Peyer's patch (tissue), 4 donors: ENCODE results near the gene RAB20. TPM values are rescaled to one million over a fixed set of nuclear protein-coding genes. Genes with fewer than 3 reads are reported as not detected.
A peak's percentile ranks its signal among the peaks of the same experiment; 100 is the strongest.

Experiments used
- DNase-seq, 3 donors: peaks; one replicate each; pipeline ENCODE4 v3.0.0-alpha.2; 2017 to 2019
- H3K27ac ChIP-seq, 4 donors: fragments of 200-600 bp; sonication (generic); one replicate each; pipeline ENCODE4 v1.5.1; 2016 to 2019
- H3K27me3 ChIP-seq, 2 donors: fragments of 200-600 bp; sonication (generic); one replicate each; pipeline ENCODE4 v1.5.1; 2019
- H3K36me3 ChIP-seq, 3 donors: fragments of 200-600 bp; sonication (generic); one replicate each; pipeline ENCODE4 v1.5.1; 2016 to 2019
- H3K4me1 ChIP-seq, 4 donors: fragments of 200-600 bp; sonication (generic); one replicate each; pipeline ENCODE4 v1.5.1; 2016 to 2019
- H3K4me3 ChIP-seq, 4 donors: fragments of 200-600 bp; sonication (generic); 1 replicate in 3 of 4; 2 replicates in 1 of 4; pipeline ENCODE4 v1.5.1; 2016 to 2019; ENCODE audit warnings: mild to moderate bottlenecking in 1 of 4
- H3K9me3 ChIP-seq, 4 donors: fragments of 200-600 bp; sonication (generic); one replicate each; pipeline ENCODE4 v1.5.1; 2016 to 2019; ENCODE audit warnings: mild to moderate bottlenecking in 1 of 4
- CTCF ChIP-seq, 6 experiments: fragments of 450-650 bp in 4 of 6; fragments of 200-600 bp in 2 of 6; sonication (generic) in 1 of 6; IDR thresholded peaks; one replicate each; pipeline ENCODE4 v1.5.1; 2017 to 2019; ENCODE audit warnings: antibody characterized with exemption in 6 of 6, mild to moderate bottlenecking in 3 of 6, moderate library complexity in 1 of 6
- POLR2A ChIP-seq, 2 donors: fragments of 450-650 bp; IDR thresholded peaks; one replicate each; pipeline ENCODE4 v1.5.1; 2017; ENCODE audit warnings: antibody characterized with exemption in 2 of 2, mild to moderate bottlenecking in 2 of 2, moderate library complexity in 2 of 2
- total RNA-seq, 4 donors: library from RNA; depleted of rRNA; stranded (reverse); fragments of >200 nt; gene quantifications; one replicate each; pipeline ENCODE4 v1.1.0, GENCODE V29; 2016

RAB20 gene
- total RNA-seq, 4 donors from 2014 or later, result 15.7 to 69.1 (median 62.2) TPM

- H3K27ac ChIP-seq, result no peak overlapping the region
- H3K9me3 ChIP-seq, result no peaks in the 10 kb centered on the region
- H3K4me1 ChIP-seq, result peaks cover 0 to 50% (median 4%) of the 10 kb centered on the region in 4 donors
- no peak overlapping the region for H3K4me3 ChIP-seq
- no peaks in the 10 kb centered on the region for H3K27me3 ChIP-seq
- DNase-seq, result no peak
- H3K36me3 ChIP-seq, result peaks cover 0 to 5% (median 0%) of the 10 kb centered on the region in 3 donors
- TF ChIP-seq POLR2A (IDR thresholded peaks at IDR 0.05) (no peak), CTCF (IDR thresholded peaks at IDR 0.05) (no peak)
These were observed 8.8 kb downstream of the RAB20 start for GRCh38 chr13:110552767-110553166.

GRCh38 chr13:110551284-110551683 is 10.2 kb downstream of the RAB20 start:
- Histone ChIP-seq H3K36me3 (no peaks in the 10 kb centered on the region), H3K4me1 (peaks cover 0 to 50% (median 2%) of the 10 kb centered on the region in 4 donors), H3K4me3 (no peak overlapping the region), H3K27ac (peak overlapping the region in 2 of 4 donors; percentile 6 to 34), H3K9me3 (no peaks in the 10 kb centered on the region), H3K27me3 (no peaks in the 10 kb centered on the region)
- no peak for DNase-seq
- no peak for TF ChIP-seq CTCF (IDR thresholded peaks at IDR 0.05)
- TF ChIP-seq POLR2A (IDR thresholded peaks at IDR 0.05), result no peak

- H3K9me3 ChIP-seq, result no peaks in the 10 kb centered on the region
- H3K36me3 ChIP-seq, result no peaks in the 10 kb centered on the region
- H3K4me1 ChIP-seq, result peaks cover 0 to 48% (median 0%) of the 10 kb centered on the region in 4 donors
- no peak overlapping the region for H3K27ac ChIP-seq
- TF ChIP-seq POLR2A (IDR thresholded peaks at IDR 0.05), result no peak
- TF ChIP-seq CTCF (IDR thresholded peaks at IDR 0.05), result no peak
- no peaks in the 10 kb centered on the region for H3K27me3 ChIP-seq
- DNase-seq, result peak in 1 of 3 donors; percentile 25
- H3K4me3 ChIP-seq, result no peak overlapping the region
These were observed 11.7 kb downstream of the RAB20 start for GRCh38 chr13:110549795-110550160.

- peaks cover 0 to 48% (median 0%) of the 10 kb centered on the region in 4 donors for H3K4me1 ChIP-seq
- peak overlapping the region in 1 of 4 donors; percentile 16 for H3K27ac ChIP-seq
- peak in 1 of 3 donors; percentile 15 for DNase-seq
- H3K9me3 ChIP-seq, result no peaks in the 10 kb centered on the region
- H3K27me3 ChIP-seq, result no peaks in the 10 kb centered on the region
- TF ChIP-seq POLR2A (IDR thresholded peaks at IDR 0.05), result no peak
- no peaks in the 10 kb centered on the region for H3K36me3 ChIP-seq
- H3K4me3 ChIP-seq, result no peak overlapping the region
These were observed 12.4 kb downstream of the RAB20 start for GRCh38 chr13:110548891-110549794.

- Histone ChIP-seq H3K4me1 (peaks cover 0 to 54% (median 0%) of the 10 kb centered on the region in 4 donors), H3K27ac (peak overlapping the region in 2 of 4 donors; percentile 60 to 88)
- no peak for TF ChIP-seq CTCF (IDR thresholded peaks at IDR 0.05)
- TF ChIP-seq POLR2A (IDR thresholded peaks at IDR 0.05), result peak in 1 of 2 donors; percentile 22
These were observed 14.6 kb downstream of the RAB20 start for GRCh38 chr13:110546926-110547325.

GRCh38 chr13:110546378-110546777 is 15.1 kb downstream of the RAB20 start:
- Histone ChIP-seq H3K9me3 (no peaks in the 10 kb centered on the region), H3K27me3 (no peaks in the 10 kb centered on the region), H3K4me1 (peaks cover 0 to 54% (median 0%) of the 10 kb centered on the region in 4 donors), H3K27ac (peak overlapping the region in 2 of 4 donors; percentile 60 to 88), H3K4me3 (no peak overlapping the region), H3K36me3 (no peaks in the 10 kb centered on the region)
- peak in 1 of 3 donors; percentile 45 for DNase-seq
- TF ChIP-seq CTCF (IDR thresholded peaks at IDR 0.05), result no peak
- no peak for TF ChIP-seq POLR2A (IDR thresholded peaks at IDR 0.05)

More at GRCh38 chr13:110546926-110547325, 14.6 kb downstream of the RAB20 start:
- peak overlapping the region in 1 of 4 donors; percentile 22 for H3K4me3 ChIP-seq
- H3K9me3 ChIP-seq, result no peaks in the 10 kb centered on the region
- DNase-seq, result peak; percentile 39 to 94 (median 86)
- H3K27me3 ChIP-seq, result no peaks in the 10 kb centered on the region
- H3K36me3 ChIP-seq, result no peaks in the 10 kb centered on the region
